ENCODE results near the gene GSTT2B. TPM values are rescaled to one million over a fixed set of nuclear protein-coding genes. Genes with fewer than 3 reads are reported as not detected.

Gene GSTT2B
- total and polyA plus RNA-seq, 2 of the 8 experiments (the other 6 are each of a cell fraction or from before 2014, with no cell fraction given), result 6.3 to 13.3 TPM

DNA sequence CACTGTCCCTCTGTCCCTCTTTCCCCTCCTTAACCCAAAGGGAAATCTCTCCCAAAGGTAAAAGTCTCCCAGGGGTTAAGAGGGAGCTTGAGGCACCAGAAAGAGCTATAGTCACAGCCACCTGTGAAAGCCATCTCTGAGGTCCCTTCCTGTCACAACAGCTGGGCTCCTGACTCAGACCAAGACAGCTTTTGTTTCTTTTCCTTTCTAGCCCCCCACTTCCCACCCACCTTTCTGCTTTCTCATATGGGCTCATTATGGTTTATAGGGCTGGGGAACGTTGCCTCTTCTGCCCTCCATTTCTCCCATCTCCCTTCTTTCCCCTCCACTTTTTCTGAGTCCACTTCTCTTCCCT lies 47.7 kb downstream of the GSTT2B start:
- H2BK5ac ChIP-seq (ENCODE audit: low read depth, low read length), result peak overlapping the region; percentile 36; the same call in 1 of the 2 replicates
- no peak overlapping the region for H2AFZ ChIP-seq (ENCODE audit: low read length)

More for the DNA sequence above, 47.7 kb downstream of the GSTT2B start:
- H4K8ac ChIP-seq (ENCODE audit: extremely low read depth, insufficient read depth, low read length), result peak overlapping the region; percentile 84; the same call in 1 of the 2 replicates
- H3K23me2 ChIP-seq (ENCODE audit: low read depth, low read length), result peaks cover 2% of the 10 kb centered on the region; the same call in 1 of the 2 replicates
- H2BK15ac ChIP-seq (ENCODE audit: low read length), result no peak overlapping the region; the same call in 1 of the 2 replicates
- no peak overlapping the region for H3K14ac ChIP-seq (ENCODE audit: insufficient read length)
- no peak overlapping the region for H2BK20ac ChIP-seq (ENCODE audit: low read length)
- H3K79me1 ChIP-seq (ENCODE audit: low read depth, low read length), result no peaks in the 10 kb centered on the region
- H3K4me2 ChIP-seq (ENCODE audit: insufficient read depth in 1 of 2, low read depth in 2 of 2, low read length in 2 of 2), result peak overlapping the region; percentile 73 to 84
- no peaks in the 10 kb centered on the region for H3K36me3 ChIP-seq (ENCODE audit: control insufficient read depth in 2 of 4, insufficient read depth in 4 of 4, low read length in 3 of 4)
- H3K9ac ChIP-seq (replicated peaks in 1 of 4; ENCODE audit: extremely low read depth in 1 of 4, low read depth in 3 of 4, low read length in 3 of 4), result peak overlapping the region; percentile 11 to 93 (median 57)
- H3K27ac ChIP-seq (ENCODE audit: low read depth, low read length), result peak overlapping the region; percentile 74
- no peaks in the 10 kb centered on the region for H4K20me1 ChIP-seq (replicated peaks in 1 of 2; ENCODE audit: control insufficient read depth in 1 of 2, insufficient read depth in 2 of 2, low read length in 2 of 2)
- 20% methylated on average over 1 of the region's 1 CpG; no CpG with 5 or more reads in 1 of the 2 experiments for WGBS, 2 experiments (ENCODE audit: extremely low coverage in 1 of 2, insufficient coverage in 1 of 2, insufficient read length in 1 of 2, insufficient replicate concordance in 2 of 2, low coverage in 1 of 2, low lambda C conversion rate in 2 of 2, missing lambda C conversion rate in 1 of 2)
- H2AK5ac ChIP-seq (ENCODE audit: low read depth, low read length), result no peak overlapping the region
- TF ChIP-seq POLR2AphosphoS5 (IDR thresholded peaks at IDR 0.05; ENCODE audit: low read depth, low read length) (no peak), NRF1 (IDR thresholded peaks at IDR 0.05; ENCODE audit: low read depth, low read length) (no peak), TAF7 (optimal IDR thresholded peaks at IDR 0.05; ENCODE audit: borderline replicate concordance, low read depth, low read length) (no peak), EP300 (IDR thresholded peaks at IDR 0.05; ENCODE audit: borderline replicate concordance in 1 of 2, low read depth in 2 of 2, low read length in 2 of 2) (no peak), BACH1 (IDR thresholded peaks at IDR 0.05; ENCODE audit: low read length) (no peak)
- 0 out of 7 replicates have a peak, but pooled peaks cover 0 to 2% (median 0%) of the 10 kb centered on the region in 4 experiments for H3K27me3 ChIP-seq (replicated peaks in 1 of 4; ENCODE audit: control insufficient read depth in 3 of 4, extremely low read depth in 1 of 4, insufficient read depth in 3 of 4, low read length in 3 of 4)
- 0 out of 2 replicates have a peak overlapping the region, but pooled peaks have one; percentile 42 for H2BK12ac ChIP-seq (ENCODE audit: low read depth, low read length)
- CTCF ChIA-PET (ENCODE audit: partially characterized antibody), result interaction anchor here (0.8 to 1.5 kb wide), 4 partner anchors 11 to 24 kb away, joined by 3 to 6 read pairs (median 4); partner anchors contain the start of gene MIF
- no peak overlapping the region for H2BK120ac ChIP-seq (replicated peaks; ENCODE audit: low read depth, low read length)
- H3K4ac ChIP-seq (replicated peaks; ENCODE audit: insufficient read length, low read depth, low read length), result peak overlapping the region; percentile 23
- peak overlapping the region; percentile 86 for H3K18ac ChIP-seq (ENCODE audit: extremely low read depth, low read length)
- H3K23ac ChIP-seq (ENCODE audit: insufficient read length), result no peak overlapping the region
- peak overlapping the region; percentile 51 for H3K56ac ChIP-seq (replicated peaks; ENCODE audit: insufficient read length, low read depth, low read length)
- H3K4me1 ChIP-seq (replicated peaks in 1 of 4; ENCODE audit: control insufficient read depth in 3 of 4, insufficient read depth in 4 of 4, low read length in 3 of 4), result peaks cover 1 to 9% (median 6%) of the 10 kb centered on the region in 4 experiments
- H3K9me3 ChIP-seq (ENCODE audit: insufficient read depth in 2 of 2, low read depth in 1 of 2, low read length in 1 of 2), result peaks cover 0 to 6% of the 10 kb centered on the region in 2 experiments; a peak in 1 of 4 replicates
- DNase-seq (ENCODE audit: low read depth in 1 of 2, low spot score in 2 of 2), result no peak
- no peak for FAIRE-seq
- H3K79me2 ChIP-seq (ENCODE audit: control insufficient read depth in 1 of 2, insufficient read depth in 2 of 2, low read length in 2 of 2), result no peaks in the 10 kb centered on the region
- POLR2A ChIA-PET (ENCODE audit: partially characterized antibody), result interaction anchor here (0.6 to 2.1 kb wide), 8 partner anchors 9 to 205 kb away, joined by 3 to 18 read pairs (median 6); partner anchors contain the start of gene MIF
- peak overlapping the region; percentile 50 for H4K91ac ChIP-seq (replicated peaks; ENCODE audit: insufficient read length, low read length)
- H3K4me3 ChIP-seq (ENCODE audit: extremely low read depth in 1 of 4, insufficient read depth in 2 of 4, low read depth in 3 of 4, low read length in 4 of 4), result peak overlapping the region; percentile 41 to 59 (median 56)
- H4K5ac ChIP-seq (ENCODE audit: insufficient read length, low read depth, low read length), result peak overlapping the region; percentile 76
